Measurements from ENCODE around the gene TSPAN2.

DNA sequence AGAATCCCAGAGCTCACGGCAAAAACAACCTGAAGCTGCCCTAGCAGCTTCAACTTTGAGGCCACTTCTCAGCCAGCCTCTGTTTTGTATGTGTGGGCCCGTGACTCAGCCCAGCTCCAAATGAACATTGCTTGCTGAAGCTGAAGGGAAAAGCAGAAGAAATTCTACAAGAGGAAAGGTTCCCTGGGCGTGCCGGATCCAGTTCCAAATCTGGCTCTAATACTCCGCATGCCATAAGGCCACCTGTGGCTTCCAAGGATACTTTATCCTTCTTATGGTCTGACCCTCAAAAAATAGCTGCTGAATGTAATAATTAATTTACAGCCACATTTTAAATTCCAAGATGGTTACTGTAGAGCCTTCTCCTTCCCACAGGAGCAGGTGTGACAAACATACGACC is 24.3 kb downstream of the TSPAN2 start:
- TF ChIP-seq POLR2A (IDR thresholded peaks at IDR 0.05) = no peak
- TF ChIP-seq, protein P1, sequence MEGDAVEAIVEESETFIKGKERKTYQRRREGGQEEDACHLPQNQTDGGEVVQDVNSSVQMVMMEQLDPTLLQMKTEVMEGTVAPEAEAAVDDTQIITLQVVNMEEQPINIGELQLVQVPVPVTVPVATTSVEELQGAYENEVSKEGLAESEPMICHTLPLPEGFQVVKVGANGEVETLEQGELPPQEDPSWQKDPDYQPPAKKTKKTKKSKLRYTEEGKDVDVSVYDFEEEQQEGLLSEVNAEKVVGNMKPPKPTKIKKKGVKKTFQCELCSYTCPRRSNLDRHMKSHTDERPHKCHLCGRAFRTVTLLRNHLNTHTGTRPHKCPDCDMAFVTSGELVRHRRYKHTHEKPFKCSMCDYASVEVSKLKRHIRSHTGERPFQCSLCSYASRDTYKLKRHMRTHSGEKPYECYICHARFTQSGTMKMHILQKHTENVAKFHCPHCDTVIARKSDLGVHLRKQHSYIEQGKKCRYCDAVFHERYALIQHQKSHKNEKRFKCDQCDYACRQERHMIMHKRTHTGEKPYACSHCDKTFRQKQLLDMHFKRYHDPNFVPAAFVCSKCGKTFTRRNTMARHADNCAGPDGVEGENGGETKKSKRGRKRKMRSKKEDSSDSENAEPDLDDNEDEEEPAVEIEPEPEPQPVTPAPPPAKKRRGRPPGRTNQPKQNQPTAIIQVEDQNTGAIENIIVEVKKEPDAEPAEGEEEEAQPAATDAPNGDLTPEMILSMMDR (IDR thresholded peaks at IDR 0.05) = no peak
